GM21723 (cell line): ENCODE results near the gene TAGLN2.

ENCODE experiments used
- ATAC-seq: cut with Tn5 transposase; IDR thresholded peaks from one replicate; pipeline ENCODE4 v1.9.1; 2021; ENCODE audit warnings: mild to moderate bottlenecking, moderate library complexity; ENCODE audit not compliant: unreplicated experiment

TAGLN2 gene

DNA sequence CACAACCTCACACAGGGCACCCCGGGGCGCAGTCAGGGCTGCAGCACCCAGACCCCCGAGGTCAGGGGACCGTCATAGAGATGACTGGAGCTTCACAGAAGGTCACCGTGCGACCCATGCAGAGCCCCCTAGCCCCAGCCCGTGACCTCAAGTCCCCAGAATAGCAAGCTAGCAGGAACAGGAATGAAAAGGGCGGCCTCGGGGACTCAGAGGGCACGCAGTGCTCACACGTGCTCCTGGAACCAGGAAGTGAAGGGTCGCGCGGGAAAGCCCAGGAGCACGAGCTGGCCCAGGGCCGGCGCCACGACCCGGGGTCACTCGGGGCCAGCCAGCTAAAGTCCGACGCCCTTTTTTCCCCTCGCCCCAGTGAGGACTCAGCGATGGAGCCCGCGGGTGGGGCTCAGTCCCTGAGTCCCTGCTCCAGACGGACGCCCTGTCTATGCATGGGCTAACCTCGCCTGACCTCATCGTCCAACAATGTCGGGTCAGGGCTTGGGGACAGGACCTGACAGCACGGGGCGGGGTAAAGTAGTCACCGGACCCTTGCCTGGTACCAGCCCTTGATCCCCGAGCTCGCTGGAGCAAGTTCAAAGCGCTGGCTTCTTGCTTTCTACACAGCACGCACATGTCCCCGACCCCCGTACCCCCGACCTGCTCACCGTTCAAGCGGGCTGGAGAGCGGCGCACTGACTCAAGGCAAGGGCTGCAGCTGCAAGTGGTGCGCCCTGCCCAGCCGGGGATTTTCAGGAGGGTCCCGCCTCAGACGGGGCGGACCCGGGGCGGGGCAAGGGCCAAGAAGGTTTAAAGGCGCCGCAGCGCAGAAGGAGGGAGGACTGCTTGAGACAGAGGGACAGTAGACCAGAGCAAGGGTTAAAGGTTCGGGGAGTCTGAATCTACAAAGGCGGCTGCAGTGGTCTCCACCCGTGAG lies at the start of gene TAGLN2:
Gene TAGLN2 (minus strand): TSS at position 717 of the 928 bp plus-strand sequence. CDS start 4,998 bp downstream, outside the sequence.
- peak; percentile 59 for ATAC-seq

DNA sequence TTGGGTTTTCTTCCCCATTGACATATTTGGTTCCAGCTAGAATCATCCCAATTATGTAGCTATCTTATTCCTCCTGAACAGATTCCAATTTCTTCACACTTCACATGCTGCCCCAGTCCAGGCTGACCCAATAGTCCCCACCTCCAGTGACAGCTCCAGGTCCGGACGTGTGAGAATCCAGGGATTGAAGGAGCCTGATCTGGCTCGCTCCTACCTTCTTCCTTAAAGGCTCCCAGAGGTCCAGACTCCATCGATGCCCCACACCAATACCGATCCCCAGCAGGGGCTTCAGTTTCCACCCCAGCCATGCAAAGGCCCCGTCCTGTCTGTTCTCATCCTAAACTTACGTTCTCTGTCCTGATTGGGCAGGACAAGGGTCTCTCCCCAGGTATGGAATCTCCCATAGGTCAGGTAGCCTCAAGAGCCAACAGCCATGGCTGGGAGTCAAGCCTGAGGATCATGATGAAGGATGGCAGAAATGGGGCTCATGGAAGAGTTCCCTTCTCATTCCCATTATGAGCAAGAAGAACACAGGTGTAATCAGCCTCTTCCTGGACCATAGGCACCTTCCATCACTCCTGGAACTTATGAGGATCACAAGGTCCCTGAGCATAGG lies 49.2 kb upstream of the TAGLN2 start:
- no peak for ATAC-seq

DNA sequence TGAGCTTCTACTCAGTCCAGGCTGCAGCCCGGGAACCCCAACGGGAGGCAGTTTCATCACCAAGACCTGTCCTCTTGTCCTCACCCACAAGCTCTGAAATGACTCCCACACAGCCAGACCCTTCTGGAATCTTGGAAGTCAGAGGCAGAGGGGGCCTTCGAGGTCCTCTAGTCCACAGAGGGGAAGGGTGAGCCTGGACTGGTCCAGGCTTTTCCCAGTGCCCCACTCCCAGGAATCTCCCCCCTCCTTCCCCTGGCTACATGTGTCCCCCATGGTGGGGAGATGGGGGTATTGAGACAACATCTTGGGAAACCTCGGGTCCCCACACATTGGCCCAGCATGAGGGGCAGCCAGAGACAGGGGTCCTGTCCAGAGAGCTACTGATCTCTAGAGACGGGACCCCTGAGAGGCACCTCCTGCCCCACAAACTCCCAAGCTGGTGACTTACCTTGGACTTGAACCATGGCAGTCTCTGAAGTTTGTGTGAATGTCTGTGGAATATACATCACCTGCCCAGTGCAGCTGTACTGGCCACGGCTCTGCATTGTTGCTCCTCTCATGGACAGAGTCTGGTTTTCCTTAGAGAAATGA lies 48.1 kb upstream of the TAGLN2 start:
- no peak for ATAC-seq

- ATAC-seq = no peak
These were observed 47.3 kb upstream of the TAGLN2 start for GRCh38 chr1:159972443-159973205.

GRCh38 chr1:159970932-159971342 lies 45.6 kb upstream of the TAGLN2 start:
- ATAC-seq = no peak

GRCh38 chr1:159968901-159969300 lies 43.6 kb upstream of the TAGLN2 start:
- no peak for ATAC-seq

DNA sequence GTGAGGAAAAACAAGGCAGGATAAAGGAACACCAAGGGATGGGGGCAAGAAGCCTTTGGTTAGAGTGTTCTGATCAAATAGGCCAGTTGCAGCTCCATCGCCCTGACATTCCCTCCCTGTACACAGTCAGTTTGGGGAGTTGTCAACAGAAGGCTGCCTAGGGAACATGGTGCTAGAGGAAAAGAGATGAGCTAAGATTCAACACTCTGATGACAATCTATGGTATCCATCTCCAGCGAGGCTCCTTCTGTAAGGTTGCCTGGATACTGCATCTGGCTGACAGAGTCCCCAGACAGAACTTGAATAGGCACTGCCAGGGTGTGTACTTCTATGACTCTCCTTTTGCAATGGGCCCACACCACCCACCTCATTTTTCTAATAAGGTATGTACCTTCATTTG lies 40.0 kb upstream of the TAGLN2 start:
- ATAC-seq = no peak

DNA sequence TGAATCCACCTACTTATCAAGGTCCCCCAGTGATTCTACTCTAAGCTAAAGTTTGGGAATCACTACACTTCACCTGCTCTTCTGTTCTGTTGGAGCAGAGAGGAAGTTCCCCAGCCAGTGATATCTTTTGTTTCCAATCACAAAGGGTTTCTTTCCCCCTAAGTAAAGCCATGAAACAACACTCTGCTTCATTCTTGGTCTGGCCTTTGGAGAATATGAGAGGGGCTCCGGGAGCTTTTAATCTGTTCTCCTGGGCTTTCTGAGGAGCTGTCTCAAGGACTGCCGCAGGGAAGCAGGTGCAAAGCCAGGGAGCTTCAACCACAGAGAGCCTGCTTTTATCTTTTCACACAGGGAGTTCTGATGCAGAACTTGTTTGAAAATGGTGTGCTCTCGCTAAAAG lies 38.8 kb upstream of the TAGLN2 start:
- ATAC-seq = no peak

GRCh38 chr1:159962176-159962575 lies 36.9 kb upstream of the TAGLN2 start:
- ATAC-seq = no peak

DNA sequence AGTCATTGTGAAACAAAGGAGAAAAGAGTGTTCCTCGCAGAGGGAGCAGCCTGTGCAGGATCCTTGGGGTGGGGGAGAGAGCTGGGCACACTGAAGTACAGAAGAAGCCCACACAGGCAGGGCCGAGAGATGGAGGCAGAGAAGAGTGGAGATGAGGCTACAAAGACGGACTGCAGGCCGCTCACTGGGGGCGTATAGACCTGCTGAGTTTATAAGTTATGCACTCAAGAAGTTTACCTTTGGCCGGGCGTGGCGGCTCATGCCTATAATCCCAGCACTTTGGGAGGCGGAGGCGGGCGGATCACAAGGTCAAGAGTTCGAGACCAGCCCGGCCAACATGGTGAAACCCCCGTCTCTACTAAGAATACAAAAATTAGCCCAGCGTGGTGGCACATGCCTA lies 36.3 kb upstream of the TAGLN2 start:
- ATAC-seq = no peak

GRCh38 chr1:159960721-159961381 lies 35.5 kb upstream of the TAGLN2 start:
- no peak for ATAC-seq

GRCh38 chr1:159959451-159959850 lies 34.1 kb upstream of the TAGLN2 start:
- no peak for ATAC-seq

DNA sequence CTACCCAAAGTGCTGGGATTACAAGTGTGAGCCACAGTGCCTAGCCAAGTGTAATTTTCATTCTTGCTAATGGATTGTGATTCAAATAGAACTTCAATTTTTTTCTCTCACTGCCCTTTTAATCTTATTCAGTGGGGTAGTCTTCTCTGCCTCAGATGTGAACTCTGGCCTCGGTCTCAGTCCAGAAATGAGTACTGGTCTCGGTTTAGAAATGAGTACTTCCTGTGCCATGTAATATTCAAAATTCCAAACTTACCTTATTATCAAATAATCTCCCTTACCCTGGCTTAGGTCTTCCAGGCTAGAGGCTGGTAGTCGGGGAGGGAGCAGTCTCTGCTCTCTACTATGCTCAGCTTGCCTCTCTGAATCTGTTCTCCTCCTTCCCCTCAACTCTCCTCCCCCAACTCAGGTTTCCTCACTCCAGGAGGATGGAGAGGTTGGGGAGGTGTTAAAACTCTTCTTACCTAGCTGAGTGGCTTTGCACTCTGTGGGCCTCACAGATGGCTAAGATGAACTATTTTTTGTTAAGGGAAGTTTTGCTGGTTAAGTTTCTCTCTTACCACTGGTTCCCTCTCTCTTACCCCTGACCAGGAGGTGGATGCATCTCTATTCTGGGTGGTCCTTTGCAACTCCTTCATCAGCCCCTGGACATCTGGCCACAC lies 33.5 kb upstream of the TAGLN2 start:
- no peak for ATAC-seq

DNA sequence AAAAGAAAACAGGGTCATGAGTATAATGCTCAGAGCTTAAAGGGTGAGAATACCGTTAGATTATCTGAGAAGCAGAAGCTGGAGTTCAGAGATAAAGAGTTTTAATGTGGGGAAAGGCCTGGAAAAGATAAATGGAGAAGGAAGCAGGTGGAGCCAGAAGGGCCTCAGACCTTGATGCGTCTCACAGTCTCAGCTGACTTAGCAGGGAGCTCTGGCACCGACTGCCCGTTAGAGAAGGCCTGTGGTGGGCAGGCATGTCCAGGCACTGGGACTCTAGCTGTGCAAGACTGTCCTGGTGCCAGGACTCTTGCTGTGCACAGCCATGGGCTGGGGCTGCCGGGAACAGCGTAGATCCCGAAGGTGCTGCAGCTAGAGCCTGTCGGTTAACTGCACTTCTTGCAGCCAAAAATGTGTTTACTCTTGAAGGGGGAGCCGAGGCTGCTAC lies 32.5 kb upstream of the TAGLN2 start:
- no peak for ATAC-seq

GRCh38 chr1:159955456-159955855 lies 30.1 kb upstream of the TAGLN2 start:
- no peak for ATAC-seq

- ATAC-seq = no peak
These were observed 28.5 kb upstream of the TAGLN2 start, which contains the start of gene SLAMF9 for GRCh38 chr1:159953536-159954515. Gene SLAMF9 (minus strand): TSS chr1:159954237. CDS start chr1:159954137, 100 bp downstream.

DNA sequence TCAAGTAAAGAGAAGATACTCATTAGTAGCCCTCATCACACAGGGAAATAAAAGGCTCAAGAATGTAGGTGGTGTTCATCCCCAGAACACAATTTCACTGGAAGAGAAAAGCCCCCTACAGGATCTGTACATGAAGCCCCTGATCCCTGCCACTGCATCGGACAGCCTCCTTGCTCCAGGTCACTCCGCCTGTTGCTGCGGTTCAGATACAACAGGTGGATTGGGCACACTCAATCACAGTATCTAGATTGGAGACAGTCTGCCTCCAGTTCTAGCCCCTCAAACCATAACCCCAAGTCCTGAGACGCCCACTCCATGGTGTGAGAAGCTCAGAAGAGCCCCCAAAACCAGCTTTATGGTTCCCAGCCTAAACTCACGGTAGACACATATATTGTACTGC lies 27.6 kb upstream of the TAGLN2 start:
- no peak for ATAC-seq

- no peak for ATAC-seq
These were observed 26.2 kb upstream of the TAGLN2 start for GRCh38 chr1:159951551-159951950.

GRCh38 chr1:159951016-159951415 lies 25.7 kb upstream of the TAGLN2 start:
- ATAC-seq = no peak
